H1 (cell line): ENCODE data around the gene TNIP1.
A peak's percentile ranks its signal among the peaks of the same experiment; 100 is the strongest.

Experiments used
- CBX5 ChIP-seq: fragments of 300-800, 300-1000 bp; sonication (generic); IDR thresholded peaks from 2 replicates; pipeline ENCODE4 v1.7.1; 2016; ENCODE audit warnings: antibody characterized with exemption, low read length, low read depth
- POLR2A ChIP-seq, 2 experiments: IDR thresholded peaks; 1 replicate in 1 of 2; 2 replicates in 1 of 2; pipeline ENCODE4 v1.6.1; 2011; ENCODE audit warnings: low read depth in 2 of 2, low read length in 2 of 2, mild to moderate bottlenecking in 2 of 2; ENCODE audit errors: control extremely low read depth in 1 of 2
- TF ChIP-seq, protein P1 (sequence below), 3 experiments: IDR thresholded peaks; 1 replicate in 2 of 3; 2 replicates in 1 of 3; pipeline versions ENCODE4 v1.5.1 to v1.6.1; 2011; ENCODE audit warnings: low read length in 3 of 3, mild to moderate bottlenecking in 3 of 3, inconsistent platforms in 2 of 3, low read depth in 1 of 3, moderate library complexity in 1 of 3; ENCODE audit not compliant: insufficient read depth in 1 of 3; ENCODE audit errors: control extremely low read depth in 1 of 3

DNA sequence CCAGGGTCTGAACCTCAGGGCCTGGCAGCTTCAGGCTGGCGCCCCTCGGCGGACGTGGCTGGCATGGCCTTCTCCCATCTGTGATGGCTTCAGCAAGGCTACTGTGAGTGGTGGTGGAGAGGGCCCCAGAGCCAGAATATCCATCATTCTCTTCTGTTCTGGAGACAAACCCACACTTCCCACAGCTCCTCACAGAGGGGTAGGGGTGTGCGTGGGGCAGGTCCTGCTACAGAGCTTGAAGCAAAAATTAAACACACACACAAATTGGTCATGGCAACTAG is 50.8 kb downstream of the TNIP1 start:
- TF ChIP-seq POLR2A (IDR thresholded peaks at IDR 0.05; ENCODE audit: control extremely low read depth in 1 of 2, low read depth in 2 of 2, low read length in 2 of 2) (no peak), CBX5 (no peak)
- TF ChIP-seq, protein P1, sequence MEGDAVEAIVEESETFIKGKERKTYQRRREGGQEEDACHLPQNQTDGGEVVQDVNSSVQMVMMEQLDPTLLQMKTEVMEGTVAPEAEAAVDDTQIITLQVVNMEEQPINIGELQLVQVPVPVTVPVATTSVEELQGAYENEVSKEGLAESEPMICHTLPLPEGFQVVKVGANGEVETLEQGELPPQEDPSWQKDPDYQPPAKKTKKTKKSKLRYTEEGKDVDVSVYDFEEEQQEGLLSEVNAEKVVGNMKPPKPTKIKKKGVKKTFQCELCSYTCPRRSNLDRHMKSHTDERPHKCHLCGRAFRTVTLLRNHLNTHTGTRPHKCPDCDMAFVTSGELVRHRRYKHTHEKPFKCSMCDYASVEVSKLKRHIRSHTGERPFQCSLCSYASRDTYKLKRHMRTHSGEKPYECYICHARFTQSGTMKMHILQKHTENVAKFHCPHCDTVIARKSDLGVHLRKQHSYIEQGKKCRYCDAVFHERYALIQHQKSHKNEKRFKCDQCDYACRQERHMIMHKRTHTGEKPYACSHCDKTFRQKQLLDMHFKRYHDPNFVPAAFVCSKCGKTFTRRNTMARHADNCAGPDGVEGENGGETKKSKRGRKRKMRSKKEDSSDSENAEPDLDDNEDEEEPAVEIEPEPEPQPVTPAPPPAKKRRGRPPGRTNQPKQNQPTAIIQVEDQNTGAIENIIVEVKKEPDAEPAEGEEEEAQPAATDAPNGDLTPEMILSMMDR (IDR thresholded peaks at IDR 0.05; ENCODE audit: control extremely low read depth in 1 of 3, insufficient read depth in 1 of 3, low read depth in 1 of 3, low read length in 3 of 3), result peak in 2 of 3 experiments; percentile 3 to 38; a peak in 2 of 4 replicates
